H9 (cell line): ENCODE results near the gene AK5. TPM values are rescaled to one million over a fixed set of nuclear protein-coding genes. Genes with fewer than 3 reads are reported as not detected.

ENCODE experiments used
- DNase-seq: peaks from one replicate; pipeline ENCODE4 v3.0.0-alpha.2; 2017
- H2AFZ ChIP-seq: one replicate; pipeline ENCODE4 v1.6.1; 2013; ENCODE audit warnings: mild to moderate bottlenecking, low read length, control low read depth, moderate library complexity
- H2AK5ac ChIP-seq: 2 replicates; pipeline ENCODE4 v1.6.1; 2013; ENCODE audit warnings: low read length, control low read depth, mixed read lengths; ENCODE audit not compliant: insufficient read length
- H2BK120ac ChIP-seq: one replicate; pipeline ENCODE4 v1.6.1; 2013; ENCODE audit warnings: low read depth, mild to moderate bottlenecking, low read length, control low read depth, inconsistent platforms; ENCODE audit not compliant: poor library complexity, severe bottlenecking
- H2BK12ac ChIP-seq: 2 replicates; pipeline ENCODE4 v1.6.1; 2013; ENCODE audit warnings: low read length, control low read depth, mixed read lengths, low read depth; ENCODE audit not compliant: insufficient read length
- H2BK15ac ChIP-seq: 2 replicates; pipeline ENCODE4 v1.6.1; 2013; ENCODE audit warnings: low read depth, low read length, control low read depth
- H2BK20ac ChIP-seq: one replicate; pipeline ENCODE4 v1.6.1; 2013; ENCODE audit warnings: low read depth, mild to moderate bottlenecking, low read length, control low read depth, inconsistent platforms; ENCODE audit not compliant: poor library complexity, severe bottlenecking
- H2BK5ac ChIP-seq: 2 replicates; pipeline ENCODE4 v1.6.1; 2013; ENCODE audit warnings: low read length, control low read depth, mixed read lengths; ENCODE audit not compliant: insufficient read length
- H3K14ac ChIP-seq: 2 replicates; pipeline ENCODE4 v1.6.1; 2013; ENCODE audit warnings: low read length, control low read depth; ENCODE audit not compliant: insufficient read depth
- H3K18ac ChIP-seq: 2 replicates; pipeline ENCODE4 v1.6.1; 2013; ENCODE audit warnings: low read depth, mild to moderate bottlenecking, mixed read lengths, low read length, control low read depth; ENCODE audit not compliant: insufficient read length
- H3K23ac ChIP-seq: 2 replicates; pipeline ENCODE4 v1.6.1; 2013; ENCODE audit warnings: low read length, control low read depth, mixed read lengths, low read depth; ENCODE audit not compliant: insufficient read length
- H3K23me2 ChIP-seq: 2 replicates; pipeline ENCODE4 v1.6.1; 2013; ENCODE audit warnings: low read depth, mild to moderate bottlenecking, mixed read lengths, low read length, control low read depth; ENCODE audit not compliant: insufficient read length, poor library complexity, severe bottlenecking
- H3K27ac ChIP-seq: 2 replicates; pipeline ENCODE4 v1.5.1; 2013; ENCODE audit warnings: low read length, control low read depth, mixed read lengths, low read depth; ENCODE audit not compliant: insufficient read length
- H3K27me3 ChIP-seq: 2 replicates; pipeline ENCODE4 v1.6.1; 2013; ENCODE audit warnings: low read length, control low read depth, inconsistent platforms; ENCODE audit not compliant: insufficient read depth
- H3K4ac ChIP-seq: 2 replicates; pipeline ENCODE4 v1.6.1; 2013; ENCODE audit warnings: low read depth, mild to moderate bottlenecking, control low read depth, inconsistent platforms, low read length, moderate library complexity
- H3K4me1 ChIP-seq: 2 replicates; pipeline ENCODE4 v1.6.1; 2013; ENCODE audit warnings: low read length, control low read depth, inconsistent platforms; ENCODE audit not compliant: insufficient read depth
- H3K4me2 ChIP-seq: 2 replicates; pipeline ENCODE4 v1.6.1; 2013; ENCODE audit warnings: low read length, control low read depth, mixed read lengths; ENCODE audit not compliant: insufficient read length, insufficient read depth
- H3K56ac ChIP-seq: 2 replicates; pipeline ENCODE4 v1.6.1; 2013; ENCODE audit warnings: low read depth, mild to moderate bottlenecking, mixed read lengths, low read length, control low read depth; ENCODE audit not compliant: insufficient read length
- H3K79me1 ChIP-seq: 2 replicates; pipeline ENCODE4 v1.6.1; 2013; ENCODE audit warnings: low read depth, mild to moderate bottlenecking, moderate library complexity, low read length, control low read depth, inconsistent platforms; ENCODE audit not compliant: insufficient read depth, poor library complexity, severe bottlenecking
- H3K79me2 ChIP-seq: 2 replicates; pipeline ENCODE4 v1.6.1; 2013; ENCODE audit warnings: low read length, control low read depth, inconsistent platforms; ENCODE audit not compliant: insufficient read depth
- H3K9ac ChIP-seq: 2 replicates; pipeline ENCODE4 v1.6.1; 2013; ENCODE audit warnings: low read length, control low read depth, mixed read lengths; ENCODE audit not compliant: insufficient read length; ENCODE audit errors: extremely low read depth
- H3K9me3 ChIP-seq: one replicate; pipeline ENCODE4 v1.6.1; 2013; ENCODE audit warnings: low read depth, low read length, inconsistent platforms; ENCODE audit not compliant: control insufficient read depth
- H3T11ph ChIP-seq: one replicate; pipeline ENCODE4 v1.6.1; 2013; ENCODE audit warnings: mild to moderate bottlenecking, low read length, control low read depth, inconsistent platforms
- H4K20me1 ChIP-seq: one replicate; pipeline ENCODE4 v1.6.1; 2013; ENCODE audit not compliant: control insufficient read depth, insufficient read length, insufficient read depth
- H4K5ac ChIP-seq: 2 replicates; pipeline ENCODE4 v1.6.1; 2013; ENCODE audit warnings: low read depth, mild to moderate bottlenecking, mixed read lengths, low read length, control low read depth; ENCODE audit not compliant: insufficient read length
- H4K8ac ChIP-seq: replicated peaks from 2 replicates; pipeline ENCODE4 v1.6.1; 2013; ENCODE audit warnings: low read length, control low read depth, mixed read lengths, low read depth; ENCODE audit not compliant: insufficient read length
- H4K91ac ChIP-seq: 2 replicates; pipeline ENCODE4 v1.6.1; 2013; ENCODE audit warnings: low read depth, mild to moderate bottlenecking, moderate library complexity, mixed read lengths, low read length, control low read depth; ENCODE audit not compliant: insufficient read length
- H3K27ac Mint-ChIP-seq, 3 experiments: 2 replicates in 2 of 3; 3 replicates in 1 of 3; pipeline ENCODE4 v1.8.0; 2020 to 2021; ENCODE audit warnings: mixed read lengths in 3 of 3, mild to moderate bottlenecking in 1 of 3, moderate library complexity in 1 of 3
- H3K27me3 Mint-ChIP-seq: 2 replicates; pipeline ENCODE4 v1.8.0; 2021; ENCODE audit warnings: low read depth, mild to moderate bottlenecking, moderate library complexity, mixed read lengths
- H3K36me3 Mint-ChIP-seq, 3 experiments: 2 replicates in 2 of 3; 3 replicates in 1 of 3; pipeline ENCODE4 v1.8.0; 2020 to 2021; ENCODE audit warnings: low read depth in 3 of 3, mixed read lengths in 3 of 3; ENCODE audit not compliant: insufficient read depth in 1 of 3
- H3K4me1 Mint-ChIP-seq, 2 experiments: 2 replicates each; pipeline ENCODE4 v1.8.0; 2020; ENCODE audit warnings: mixed read lengths in 2 of 2
- H3K4me3 Mint-ChIP-seq, 2 experiments: 2 replicates in 1 of 2; 3 replicates in 1 of 2; pipeline ENCODE4 v1.8.0; 2020 to 2021; ENCODE audit warnings: mild to moderate bottlenecking in 2 of 2, mixed read lengths in 2 of 2, moderate library complexity in 1 of 2
- H3K9me3 Mint-ChIP-seq, 2 experiments: 2 replicates in 1 of 2; 3 replicates in 1 of 2; pipeline ENCODE4 v1.8.0; 2020; ENCODE audit warnings: mild to moderate bottlenecking in 2 of 2, mixed read lengths in 2 of 2, moderate library complexity in 1 of 2
- CTCF ChIP-seq: fragments of 200-600 bp; sonication (generic); conservative IDR thresholded peaks from 3 replicates; pipeline ENCODE4 v1.8.0; 2021; ENCODE audit warnings: antibody characterized with exemption, mild to moderate bottlenecking
- WGBS: extraction: QIAGEN DNeasy Blood & Tissue Kit; methylation state at CpG from one replicate; pipeline ENCODE4 v1.1.7; 2013; ENCODE audit warnings: missing lambda C conversion rate, low lambda C conversion rate, mixed read lengths; ENCODE audit not compliant: insufficient read length; ENCODE audit errors: extremely low coverage; 5-methylcytosine and 5-hydroxymethylcytosine counted together
- total RNA-seq: library from RNA; stranded (reverse); gene quantifications from 2 replicates; pipeline ENCODE4 v1.2.1, GENCODE V29; 2021

The AK5 gene
- total RNA-seq, 1 experiment from 2014 or later: 2.5 TPM

GRCh38 chr1:77276941-77277340, 4.9 kb upstream of the AK5 start:
- Histone ChIP-seq H3K4me2 (no peak overlapping the region), H3K23ac (no peak overlapping the region), H2BK5ac (no peak overlapping the region), H3T11ph (no peak overlapping the region), H2BK120ac (no peak overlapping the region), H3K9me3 (no peaks in the 10 kb centered on the region), H3K27me3 (peaks cover 16% of the 10 kb centered on the region), H2AK5ac (no peak overlapping the region), H2BK15ac (no peak overlapping the region), H3K79me2 (no peaks in the 10 kb centered on the region), H4K91ac (no peak overlapping the region), H2BK20ac (no peak overlapping the region), H3K79me1 (no peaks in the 10 kb centered on the region), H4K20me1 (no peaks in the 10 kb centered on the region), H2AFZ (no peak overlapping the region), H4K5ac (no peak overlapping the region), H3K9ac (no peak overlapping the region), H3K56ac (no peak overlapping the region), H3K14ac (no peak overlapping the region), H3K4me1 (no peaks in the 10 kb centered on the region), H3K23me2 (peaks cover 2% of the 10 kb centered on the region), H3K4ac (no peak overlapping the region), H4K8ac (no peak overlapping the region), H3K27ac (no peak overlapping the region), H2BK12ac (no peak overlapping the region), H3K18ac (no peak overlapping the region)
- no peaks in the 10 kb centered on the region for H3K9me3 Mint-ChIP-seq
- H3K27me3 Mint-ChIP-seq: peaks cover 40% of the 10 kb centered on the region
- H3K36me3 Mint-ChIP-seq: no peaks in the 10 kb centered on the region; a peak in 1 of 7 replicates
- no peak overlapping the region for H3K27ac Mint-ChIP-seq
- no peak for DNase-seq
- H3K4me3 Mint-ChIP-seq: no peak overlapping the region
- H3K4me1 Mint-ChIP-seq: peaks cover 5 to 10% of the 10 kb centered on the region in 2 experiments; a peak in 3 of 4 replicates
- no CpG with 5 or more reads among the region's 2 CpGs for WGBS
- TF ChIP-seq CTCF: no peak
